ENCODE measurements around the gene ALDH1A3. TPM values are rescaled to one million over a fixed set of nuclear protein-coding genes. Genes with fewer than 3 reads are reported as not detected.

Gene ALDH1A3
- total and polyA plus RNA-seq, 2 donors (not counting 1 experiment from before 2014, with no cell fraction given): not detected

- Mint-ChIP-seq H3K27me3 (no peaks in the 10 kb centered on the region), H3K4me3 (peak overlapping the region; percentile 88), H3K4me1 (peaks cover 55% of the 10 kb centered on the region), H3K27ac (peak overlapping the region; percentile 94), H3K9me3 (ENCODE audit: insufficient read depth) (no peaks in the 10 kb centered on the region)
- 69% methylated on average over 6 of the region's 8 CpGs for WGBS (ENCODE audit: insufficient coverage)
- intact Hi-C loops (cut with micrococcal nuclease): loop anchor here (1.0 to 5.0 kb wide), 2 partner anchors 9 to 372 kb away; no protein-coding TSS in a partner anchor
- POLR2A ChIA-PET: interaction anchor here (0.6 to 1.1 kb wide), 2 partner anchors 21 to 319 kb away, joined by 3 to 4 read pairs; partner anchors contain the start of genes ASB7 and LINS1
- no peak overlapping the region for H3K9ac ChIP-seq (ENCODE audit: low read length)
- ATAC-seq (ENCODE audit: low read depth) (no peak), DNase-seq (peak; percentile 40)
- no peak overlapping the region for H2AFZ ChIP-seq (ENCODE audit: insufficient read depth, low read depth, low read length, poor library complexity, severe bottlenecking)
- H3K9me3 ChIP-seq (ENCODE audit: control extremely low read depth in 1 of 3, control insufficient read depth in 2 of 3, insufficient read depth in 1 of 3, low read length in 2 of 3): no peaks in the 10 kb centered on the region
- H3K4me1 ChIP-seq (ENCODE audit: control insufficient read depth in 2 of 2, insufficient read depth in 2 of 2, low read length in 2 of 2): peaks cover 37 to 56% of the 10 kb centered on the region in 2 donors
- peak overlapping the region; percentile 78 for H3K4me2 ChIP-seq (replicated peaks; ENCODE audit: low read depth, low read length, poor library complexity, severe bottlenecking)
- CTCF ChIA-PET: interaction anchor here (1.2 to 14.9 kb wide), 6 partner anchors 8 to 98 kb away, joined by 3 to 807 read pairs (median 6); no protein-coding TSS in a partner anchor
- no peak for TF ChIP-seq EZH2 (IDR thresholded peaks at IDR 0.05; ENCODE audit: borderline replicate concordance, insufficient read depth, low read depth, low read length, poor library complexity, severe bottlenecking)
- no peak for TF ChIP-seq CTCF (IDR thresholded peaks at IDR 0.05)
- peaks cover 0 to 12% of the 10 kb centered on the region in 2 experiments for H3K36me3 ChIP-seq (replicated peaks in 1 of 2; ENCODE audit: control extremely low read depth in 1 of 2, control insufficient read depth in 1 of 2, extremely low read depth in 1 of 2, insufficient read depth in 2 of 2, low read length in 1 of 2)
- H3K27me3 ChIP-seq (replicated peaks in 1 of 4; ENCODE audit: control extremely low read depth in 1 of 4, control insufficient read depth in 3 of 4, insufficient read depth in 4 of 4, low read length in 3 of 4): no peaks in the 10 kb centered on the region
- H3K27ac ChIP-seq (ENCODE audit: low read length in 2 of 2): no peak overlapping the region
- peaks cover 12% of the 10 kb centered on the region for H4K20me1 ChIP-seq (ENCODE audit: control insufficient read depth, insufficient read depth, low read length, poor library complexity, severe bottlenecking)
- H3K79me2 ChIP-seq (ENCODE audit: control insufficient read depth, insufficient read depth, low read length): peaks cover 42% of the 10 kb centered on the region
- peak overlapping the region in 2 of 5 experiments; percentile 65 for H3K4me3 ChIP-seq (ENCODE audit: control extremely low read depth in 1 of 5, extremely low read depth in 1 of 5, insufficient read depth in 1 of 5, low read depth in 2 of 5, low read length in 4 of 5)
Observed at GRCh38 chr15:100920516-100921135, 41.0 kb downstream of the ALDH1A3 start.

All from B cell (primary cell).